ENCODE measurements around the gene SNX27.

GRCh38 chr1:151693057-151693651 lies 81.3 kb downstream of the SNX27 start:
- no peak for TF ChIP-seq TAF1 (IDR thresholded peaks at IDR 0.05; ENCODE audit: borderline replicate concordance, insufficient read depth, low read length)
- no peak for TF ChIP-seq POLR2AphosphoS5 (IDR thresholded peaks at IDR 0.05; ENCODE audit: low read depth, low read length)
